Mesothelial cell of epicardium (in vitro differentiated cells): ENCODE measurements around the gene ZNF514. TPM values are rescaled to one million over a fixed set of nuclear protein-coding genes. Genes with fewer than 3 reads are reported as not detected.
A peak's percentile ranks its signal among the peaks of the same experiment; 100 is the strongest.

ENCODE experiments used
- DNase-seq, 2 experiments: peaks; one replicate each; pipeline ENCODE4 v3.0.0; 2021; ENCODE audit warnings: low spot score in 2 of 2; ENCODE audit not compliant: unreplicated experiment in 2 of 2
- H3K27ac Mint-ChIP-seq: 2 replicates; pipeline ENCODE4 v1.8.0; 2021; ENCODE audit warnings: mixed read lengths
- H3K27me3 Mint-ChIP-seq: 2 replicates; pipeline ENCODE4 v1.8.0; 2021; ENCODE audit warnings: low read depth, mixed read lengths
- H3K36me3 Mint-ChIP-seq: 2 replicates; pipeline ENCODE4 v1.8.0; 2021; ENCODE audit warnings: mixed read lengths
- H3K4me1 Mint-ChIP-seq: 2 replicates; pipeline ENCODE4 v1.8.0; 2021; ENCODE audit warnings: mixed read lengths
- H3K4me3 Mint-ChIP-seq: 2 replicates; pipeline ENCODE4 v1.8.0; 2021; ENCODE audit warnings: mild to moderate bottlenecking, moderate library complexity, mixed read lengths
- H3K9me3 Mint-ChIP-seq: 2 replicates; pipeline ENCODE4 v1.8.0; 2021; ENCODE audit warnings: mixed read lengths
- total RNA-seq: library from RNA; stranded (reverse); gene quantifications from 3 replicates; pipeline ENCODE4 v1.2.1, GENCODE V29; 2021
- TF ChIP-seq, protein P1 (sequence below): fragments of 200-600 bp; sonication (generic); IDR thresholded peaks from one replicate; pipeline ENCODE4 v1.5.0; 2021; ENCODE audit warnings: antibody characterized with exemption; ENCODE audit not compliant: unreplicated experiment

The ZNF514 gene
- total RNA-seq, 1 donor from 2014 or later, result 36.4 TPM

DNA sequence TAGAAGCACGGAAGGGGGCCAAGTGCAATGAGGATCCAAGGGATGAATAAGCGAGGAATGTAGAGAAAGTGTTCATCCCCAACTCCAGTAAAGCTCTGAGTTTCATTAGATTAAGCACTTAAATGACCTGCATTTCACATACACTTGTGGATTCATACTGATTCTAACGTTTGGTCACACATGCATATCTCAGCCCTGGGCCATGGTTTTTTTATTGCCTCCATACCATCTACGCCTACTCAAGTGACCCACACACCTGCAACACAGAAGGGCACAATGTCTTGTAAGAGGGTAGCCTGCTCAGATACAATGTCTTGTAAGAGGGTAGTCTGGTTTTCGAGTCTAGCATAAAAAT, 37.5 kb downstream of the ZNF514 start:
- peaks cover 2% of the 10 kb centered on the region for H3K27me3 Mint-ChIP-seq
- H3K36me3 Mint-ChIP-seq, result peaks cover 3% of the 10 kb centered on the region
- peak overlapping the region; percentile 93 for H3K27ac Mint-ChIP-seq

DNA sequence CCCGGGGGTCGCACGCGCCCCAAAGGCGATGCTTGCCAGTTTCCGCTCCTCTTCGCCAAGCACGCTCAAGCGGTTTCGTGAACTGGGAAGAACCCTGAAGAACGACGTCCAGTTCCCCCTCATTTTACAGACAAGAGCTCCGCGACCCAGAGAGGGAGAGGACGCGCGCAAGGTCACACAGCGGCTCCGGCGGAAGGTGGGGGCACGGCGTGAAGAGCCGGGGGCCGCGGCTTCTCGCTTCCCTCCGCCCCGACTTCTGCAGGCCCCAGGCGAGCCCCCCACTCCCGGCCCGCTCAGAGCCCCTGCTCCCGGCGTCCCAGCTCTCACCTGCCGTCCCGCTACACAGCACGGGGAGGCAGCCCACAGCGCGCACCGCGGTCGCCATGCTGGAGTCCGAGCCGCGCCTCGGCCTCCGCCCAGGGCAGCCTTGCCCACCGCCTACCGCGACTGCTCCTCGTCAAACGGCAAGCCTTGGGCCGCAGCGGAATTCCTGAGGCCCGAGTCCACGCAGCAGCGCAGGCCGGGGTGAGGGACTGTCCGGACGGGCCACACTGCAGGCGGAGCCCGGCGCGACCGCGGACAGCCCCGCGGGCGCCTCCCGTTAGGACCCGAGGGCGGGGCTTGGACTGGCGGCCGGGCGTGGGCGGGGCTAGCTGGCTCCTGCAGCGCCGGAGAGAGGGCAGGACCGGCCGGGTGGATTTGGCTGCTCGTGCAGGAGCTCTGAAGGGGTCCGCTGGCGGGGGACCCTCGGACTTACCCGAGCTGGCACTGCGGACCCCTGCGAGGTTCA, 38.0 kb downstream of the ZNF514 start, which contains the start of gene MRPS5:
TSS of gene MRPS5 (minus strand) at position 402 of the 790 bp plus-strand sequence. CDS start at position 385, 17 bp downstream.
- Mint-ChIP-seq H3K4me3 (peak within 1 kb of the TSS; percentile 97), H3K9me3 (no peaks in the 10 kb centered on the region), H3K27me3 (peaks cover 2% of the 10 kb centered on the region), H3K36me3 (peaks cover 4% of the 10 kb centered on the region), H3K4me1 (peaks cover 29% of the 10 kb centered on the region), H3K27ac (peak within 1 kb of the TSS; percentile 93)
- TF ChIP-seq, protein P1, sequence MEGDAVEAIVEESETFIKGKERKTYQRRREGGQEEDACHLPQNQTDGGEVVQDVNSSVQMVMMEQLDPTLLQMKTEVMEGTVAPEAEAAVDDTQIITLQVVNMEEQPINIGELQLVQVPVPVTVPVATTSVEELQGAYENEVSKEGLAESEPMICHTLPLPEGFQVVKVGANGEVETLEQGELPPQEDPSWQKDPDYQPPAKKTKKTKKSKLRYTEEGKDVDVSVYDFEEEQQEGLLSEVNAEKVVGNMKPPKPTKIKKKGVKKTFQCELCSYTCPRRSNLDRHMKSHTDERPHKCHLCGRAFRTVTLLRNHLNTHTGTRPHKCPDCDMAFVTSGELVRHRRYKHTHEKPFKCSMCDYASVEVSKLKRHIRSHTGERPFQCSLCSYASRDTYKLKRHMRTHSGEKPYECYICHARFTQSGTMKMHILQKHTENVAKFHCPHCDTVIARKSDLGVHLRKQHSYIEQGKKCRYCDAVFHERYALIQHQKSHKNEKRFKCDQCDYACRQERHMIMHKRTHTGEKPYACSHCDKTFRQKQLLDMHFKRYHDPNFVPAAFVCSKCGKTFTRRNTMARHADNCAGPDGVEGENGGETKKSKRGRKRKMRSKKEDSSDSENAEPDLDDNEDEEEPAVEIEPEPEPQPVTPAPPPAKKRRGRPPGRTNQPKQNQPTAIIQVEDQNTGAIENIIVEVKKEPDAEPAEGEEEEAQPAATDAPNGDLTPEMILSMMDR, result no peak
- peak; percentile 76 to 90 for DNase-seq

More for the DNA sequence above, 37.5 kb downstream of the ZNF514 start:
- H3K4me1 Mint-ChIP-seq, result peaks cover 29% of the 10 kb centered on the region
- no peaks in the 10 kb centered on the region for H3K9me3 Mint-ChIP-seq
- no peak for DNase-seq
- TF ChIP-seq, protein P1, result no peak
- peak overlapping the region; percentile 97 for H3K4me3 Mint-ChIP-seq

DNA sequence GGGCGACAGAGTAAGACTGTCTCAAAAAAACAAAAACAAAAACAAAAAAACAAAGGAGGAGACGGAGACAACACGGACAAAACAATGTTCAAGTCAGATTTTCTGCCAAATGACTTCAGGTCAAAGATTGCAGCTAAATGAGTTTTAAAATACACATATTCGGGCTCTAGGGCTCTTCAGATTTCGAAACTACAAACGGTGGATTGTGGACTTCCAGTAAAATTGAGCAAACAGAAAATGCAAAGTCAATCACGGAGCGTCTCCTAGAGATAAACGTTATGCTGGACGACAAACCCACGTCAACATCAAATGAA, 38.6 kb downstream of the ZNF514 start:
- Mint-ChIP-seq H3K36me3 (peaks cover 4% of the 10 kb centered on the region), H3K4me3 (peak overlapping the region; percentile 97), H3K27me3 (peaks cover 2% of the 10 kb centered on the region), H3K27ac (peak overlapping the region; percentile 92), H3K9me3 (no peaks in the 10 kb centered on the region), H3K4me1 (peaks cover 29% of the 10 kb centered on the region)
- DNase-seq, result no peak
- TF ChIP-seq, protein P1, result no peak

DNA sequence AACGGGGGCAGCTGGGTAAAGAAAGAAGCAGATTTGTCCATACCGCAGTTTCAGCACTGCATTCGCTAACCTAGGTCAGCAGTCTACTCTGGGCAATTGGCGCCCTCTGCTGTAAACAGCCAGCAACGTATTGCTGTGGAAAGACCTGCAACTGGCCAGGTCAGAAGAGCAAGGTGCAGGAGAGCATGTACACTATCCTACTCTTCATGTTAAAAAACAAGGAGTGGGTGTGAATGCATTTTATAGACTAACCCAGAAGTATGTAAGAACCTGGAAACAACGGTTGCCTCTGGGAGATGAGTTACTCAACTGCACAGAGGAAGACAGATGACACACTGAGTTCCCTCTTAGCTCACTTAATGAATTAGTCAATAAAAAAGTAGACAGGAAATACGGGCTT, 44.2 kb downstream of the ZNF514 start:
- Mint-ChIP-seq H3K27ac (no peak overlapping the region), H3K36me3 (peaks cover 18% of the 10 kb centered on the region), H3K4me3 (no peak overlapping the region), H3K4me1 (peaks cover 19% of the 10 kb centered on the region), H3K9me3 (no peaks in the 10 kb centered on the region), H3K27me3 (no peaks in the 10 kb centered on the region)
- peak; percentile 32 to 58 for DNase-seq
- TF ChIP-seq, protein P1, result peak; percentile 25

DNA sequence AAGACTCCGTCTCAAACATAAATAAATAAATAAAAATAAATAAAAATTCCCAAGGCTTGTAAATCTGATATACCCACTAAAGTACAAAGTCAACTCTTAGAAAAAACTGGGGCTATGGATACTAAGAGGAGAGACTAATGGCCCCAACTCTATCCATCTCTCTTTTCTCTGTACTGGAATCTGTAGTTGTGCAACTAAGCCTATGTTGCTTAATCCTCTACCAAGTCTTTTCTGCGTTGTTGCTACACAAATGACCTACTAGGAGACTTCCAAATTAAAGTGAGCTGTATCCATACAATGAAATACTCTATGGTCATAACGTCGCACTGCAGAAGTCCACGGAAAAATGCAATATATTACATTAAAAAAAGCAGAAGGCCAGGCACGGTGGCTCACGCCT, 46.2 kb downstream of the ZNF514 start:
- no peak overlapping the region for H3K4me3 Mint-ChIP-seq
- TF ChIP-seq, protein P1, result no peak

More for the DNA sequence above, 46.2 kb downstream of the ZNF514 start:
- Mint-ChIP-seq H3K27ac (no peak overlapping the region), H3K27me3 (no peaks in the 10 kb centered on the region), H3K36me3 (peaks cover 25% of the 10 kb centered on the region), H3K4me1 (peaks cover 5% of the 10 kb centered on the region), H3K9me3 (no peaks in the 10 kb centered on the region)
- no peak for DNase-seq
